ENCODE results near the gene PDCD1LG2.
"Not testable (repeated sequence)": the region's sequence is repeated elsewhere in the genome, so short reads cannot be mapped to it uniquely, and the experiment has no call there.

Gene PDCD1LG2

GRCh38 chr9:5577225-5577624 lies 66.9 kb downstream of the PDCD1LG2 start:
- DNase-seq (ENCODE audit: low read depth) = no peak
- no peak overlapping the region for H3K4me3 ChIP-seq (ENCODE audit: low read depth, low read length)
- TF ChIP-seq CTCF (IDR thresholded peaks at IDR 0.05; ENCODE audit: insufficient read depth, low read depth, low read length, missing control alignments) = no peak

- no peak for TF ChIP-seq CTCF (IDR thresholded peaks at IDR 0.05; ENCODE audit: insufficient read depth, low read depth, low read length, missing control alignments)
- peak; percentile 24 for DNase-seq (ENCODE audit: low read depth)
- no peak overlapping the region for H3K4me3 ChIP-seq (ENCODE audit: low read depth, low read length)
Measured at GRCh38 chr9:5578018-5578697, 67.8 kb downstream of the PDCD1LG2 start.

GRCh38 chr9:5578698-5579085 lies 68.4 kb downstream of the PDCD1LG2 start:
- no peak for DNase-seq (ENCODE audit: low read depth)
- no peak overlapping the region for H3K4me3 ChIP-seq (ENCODE audit: low read depth, low read length)
- no peak for TF ChIP-seq CTCF (IDR thresholded peaks at IDR 0.05; ENCODE audit: insufficient read depth, low read depth, low read length, missing control alignments)

- no peak overlapping the region for H3K4me3 ChIP-seq (ENCODE audit: low read depth, low read length)
- DNase-seq (ENCODE audit: low read depth) = peak; percentile 39
- no peak for TF ChIP-seq CTCF (IDR thresholded peaks at IDR 0.05; ENCODE audit: insufficient read depth, low read depth, low read length, missing control alignments)
Measured at GRCh38 chr9:5579881-5580280, 69.5 kb downstream of the PDCD1LG2 start.

- no peak for TF ChIP-seq CTCF (IDR thresholded peaks at IDR 0.05; ENCODE audit: insufficient read depth, low read depth, low read length, missing control alignments)
- no peak overlapping the region for H3K4me3 ChIP-seq (ENCODE audit: low read depth, low read length)
- DNase-seq (ENCODE audit: low read depth) = peak; percentile 28
Measured at GRCh38 chr9:5580650-5581049, 70.3 kb downstream of the PDCD1LG2 start.

- H3K4me3 ChIP-seq (ENCODE audit: low read depth, low read length) = not testable (repeated sequence)
Measured at GRCh38 chr9:5581706-5582105, 71.4 kb downstream of the PDCD1LG2 start.

GRCh38 chr9:5582835-5583195 lies 72.5 kb downstream of the PDCD1LG2 start:
- peak; percentile 92 for DNase-seq (ENCODE audit: low read depth)
- TF ChIP-seq CTCF (IDR thresholded peaks at IDR 0.05; ENCODE audit: insufficient read depth, low read depth, low read length, missing control alignments) = no peak
- H3K4me3 ChIP-seq (ENCODE audit: low read depth, low read length) = no peak overlapping the region

More at GRCh38 chr9:5581706-5582105, 71.4 kb downstream of the PDCD1LG2 start:
- not testable (repeated sequence) for DNase-seq (ENCODE audit: low read depth)

Data from GM12865 (cell line).